Breast epithelium (tissue), 4 donors: Measurements from ENCODE around the gene RAMP2. TPM values are rescaled to one million over a fixed set of nuclear protein-coding genes. Genes with fewer than 3 reads are reported as not detected.
A peak's percentile ranks its signal among the peaks of the same experiment; 100 is the strongest.

Source experiments
- DNase-seq, 2 donors: peaks; one replicate each; pipeline ENCODE4 v3.0.0-alpha.2; 2019; ENCODE audit warnings: low spot score in 2 of 2
- H3K27ac ChIP-seq, 2 donors: fragments of 200-600 bp; sonication (generic) in 1 of 2; one replicate each; pipeline ENCODE4 v1.5.1; 2016 to 2019; ENCODE audit warnings: mild to moderate bottlenecking in 1 of 2
- H3K27me3 ChIP-seq, 2 donors: fragments of 200-600 bp; sonication (generic) in 1 of 2; one replicate each; pipeline versions ENCODE4 v1.5.1 to v1.6.0; 2017 to 2019; ENCODE audit warnings: control low read depth in 1 of 2, mild to moderate bottlenecking in 1 of 2
- H3K36me3 ChIP-seq: fragments of 200-600 bp; one replicate; pipeline ENCODE4 v1.5.1; 2019
- H3K4me1 ChIP-seq, 2 donors: fragments of 200-600 bp; sonication (generic); one replicate each; pipeline ENCODE4 v1.5.1; 2016 to 2019; ENCODE audit warnings: control low read depth in 1 of 2
- H3K4me3 ChIP-seq, 3 donors: fragments of 200-600 bp; sonication (generic); 1 replicate in 2 of 3; 2 replicates in 1 of 3; pipeline ENCODE4 v1.5.1; 2016 to 2019; ENCODE audit warnings: mild to moderate bottlenecking in 3 of 3, moderate library complexity in 2 of 3
- H3K9me3 ChIP-seq, 2 donors: fragments of 200-600 bp; sonication (generic) in 1 of 2; one replicate each; pipeline ENCODE4 v1.5.1; 2016 to 2019; ENCODE audit warnings: control low read depth in 1 of 2
- CTCF ChIP-seq, 3 donors: fragments of 450-650 bp; IDR thresholded peaks; one replicate each; pipeline ENCODE4 v1.5.1; 2016 to 2017; ENCODE audit warnings: antibody characterized with exemption in 3 of 3, mild to moderate bottlenecking in 3 of 3, moderate library complexity in 3 of 3
- POLR2A ChIP-seq: fragments of 450-650 bp; IDR thresholded peaks from one replicate; pipeline ENCODE4 v1.6.1; 2016; ENCODE audit warnings: antibody characterized with exemption, mild to moderate bottlenecking, moderate library complexity
- POLR2AphosphoS5 ChIP-seq, 3 donors: sonication (generic); formaldehyde crosslinking; IDR thresholded peaks; one replicate each; pipeline ENCODE4 v1.6.1; 2017; ENCODE audit warnings: antibody characterized with exemption in 3 of 3
- intact Hi-C: fragments of 100-400 bp; cut with DNase I; formaldehyde crosslinking; loops from one replicate; pipeline ENCODE4 v1.15.1; 2023; ENCODE audit warnings: low total_unique reads
- total RNA-seq, 3 donors: library from RNA; depleted of rRNA; stranded (reverse); fragments of >200 nt; gene quantifications; one replicate each; pipeline ENCODE4 v1.1.0, GENCODE V29; 2016

The RAMP2 gene
- total RNA-seq, 3 donors from 2014 or later: 17.9 to 245 (median 29.5) TPM

DNA sequence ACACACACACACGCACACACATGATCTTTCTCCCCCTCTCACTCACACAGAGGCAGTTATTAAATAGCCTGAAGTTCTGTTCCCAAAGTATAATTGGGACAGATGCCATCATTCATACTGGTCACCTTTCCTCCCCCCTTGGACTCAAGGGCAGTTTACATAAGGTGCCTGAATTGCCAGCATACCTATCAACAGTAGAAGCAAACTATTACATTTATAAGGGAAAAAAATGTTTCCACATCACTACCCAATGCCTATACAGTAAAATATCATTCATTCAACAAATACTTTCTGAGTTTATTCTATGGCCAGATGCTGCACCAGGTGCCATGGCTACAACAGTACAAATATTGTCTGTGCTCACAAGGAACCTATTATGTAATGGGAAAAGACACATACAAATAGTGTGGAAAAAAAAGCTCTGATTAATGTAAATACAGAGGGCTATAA is 43.9 kb downstream of the RAMP2 start:
- Histone ChIP-seq H3K9me3 (no peaks in the 10 kb centered on the region), H3K27me3 (no peaks in the 10 kb centered on the region), H3K4me3 (no peak overlapping the region), H3K4me1 (no peaks in the 10 kb centered on the region), H3K36me3 (no peaks in the 10 kb centered on the region), H3K27ac (peak overlapping the region; percentile 83 to 85)
- DNase-seq: no peak
- intact Hi-C loops: no loop called here
- TF ChIP-seq CTCF (IDR thresholded peaks at IDR 0.05): no peak
- TF ChIP-seq POLR2A: no peak
- peak in 1 of 3 donors; percentile 53 for TF ChIP-seq POLR2AphosphoS5 (IDR thresholded peaks at IDR 0.05)

DNA sequence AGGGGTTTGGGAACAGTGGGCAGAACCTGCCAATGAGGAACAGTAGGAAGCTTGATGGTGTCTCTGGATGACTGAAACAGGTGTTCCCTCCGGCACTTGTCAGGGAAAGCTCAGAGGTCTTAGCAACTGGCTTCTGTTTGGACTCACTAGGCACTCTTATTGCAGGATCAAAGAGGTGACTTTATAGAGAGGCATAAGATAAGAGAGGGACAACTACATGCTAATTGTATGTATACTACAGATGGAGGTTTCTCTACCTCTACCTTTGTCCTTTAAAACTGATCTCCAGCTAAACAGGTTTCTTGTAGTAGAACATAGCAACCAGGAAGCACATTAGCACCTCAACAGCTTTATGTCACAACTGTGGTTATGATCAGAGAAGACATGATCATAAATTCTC is 45.2 kb downstream of the RAMP2 start:
- Histone ChIP-seq H3K27me3 (no peaks in the 10 kb centered on the region), H3K4me3 (no peak overlapping the region), H3K36me3 (peaks cover 4% of the 10 kb centered on the region), H3K27ac (no peak overlapping the region), H3K4me1 (no peaks in the 10 kb centered on the region), H3K9me3 (no peaks in the 10 kb centered on the region)
- intact Hi-C loops: no loop called here
- DNase-seq: no peak
- TF ChIP-seq CTCF (IDR thresholded peaks at IDR 0.05): no peak
- TF ChIP-seq POLR2AphosphoS5 (IDR thresholded peaks at IDR 0.05): no peak
- TF ChIP-seq POLR2A: no peak

- intact Hi-C loops: no loop called here
- no peak for TF ChIP-seq CTCF (IDR thresholded peaks at IDR 0.05)
- TF ChIP-seq POLR2AphosphoS5 (IDR thresholded peaks at IDR 0.05): no peak
- no peak for TF ChIP-seq POLR2A
- Histone ChIP-seq H3K27ac (no peak overlapping the region), H3K36me3 (peaks cover 4% of the 10 kb centered on the region), H3K27me3 (no peaks in the 10 kb centered on the region), H3K4me3 (no peak overlapping the region), H3K4me1 (no peaks in the 10 kb centered on the region), H3K9me3 (no peaks in the 10 kb centered on the region)
- peak in 1 of 2 donors; percentile 37 for DNase-seq
Measured at GRCh38 chr17:42809250-42809649, 48.2 kb downstream of the RAMP2 start.

Other genes starting within 250 kb of the RAMP2 start
- 100 to 1,000 TPM in 1 of 3 donors, 10 to 100 TPM in 2; 42.9 to 101 (median 48.4) TPM for gene NAGLU, start 225.0 kb upstream of the RAMP2 start, total RNA-seq
- 1 to 10 TPM; 1.2 to 5.6 (median 1.8) TPM for gene HSD17B1, start 208.3 kb upstream of the RAMP2 start, total RNA-seq
- 10 to 100 TPM; 21.4 to 48.1 (median 26.9) TPM for gene COASY, start 199.1 kb upstream of the RAMP2 start, total RNA-seq
- 10 to 100 TPM; 27.2 to 49.8 (median 39.4) TPM for gene MLX, start 194.1 kb upstream of the RAMP2 start, total RNA-seq
- 1 to 10 TPM; 3.3 to 4.2 (median 3.5) TPM for gene PSMC3IP, start 183.5 kb upstream of the RAMP2 start, total RNA-seq
- gene RETREG3, start 151.9 kb upstream of the RAMP2 start, total RNA-seq: 10 to 100 TPM; 58.7 to 85.8 (median 62.4) TPM
- 10 to 100 TPM; 20.5 to 34.4 (median 22.8) TPM for gene TUBG1, start 151.5 kb upstream of the RAMP2 start, total RNA-seq
- 10 to 100 TPM; 19.2 to 27.9 (median 26.1) TPM for gene TUBG2, start 101.9 kb upstream of the RAMP2 start, total RNA-seq
- gene PLEKHH3, start 84.2 kb upstream of the RAMP2 start, total RNA-seq: 10 to 100 TPM; 15.4 to 32.2 (median 24.6) TPM
- 1 to 10 TPM; 1.6 to 4.6 (median 1.9) TPM for gene CCR10, start 79.4 kb upstream of the RAMP2 start, total RNA-seq
- gene CNTNAP1, start 78.7 kb upstream of the RAMP2 start, total RNA-seq: 1 to 10 TPM; 1.8 to 4.9 (median 3.7) TPM
- gene EZH1, start 16.2 kb upstream of the RAMP2 start, total RNA-seq: 10 to 100 TPM; 50.8 to 91.1 (median 70.1) TPM
- gene VPS25, start 12.2 kb downstream of the RAMP2 start, total RNA-seq: 10 to 100 TPM; 53.4 to 70.4 (median 61.9) TPM
- gene WNK4, start 19.4 kb downstream of the RAMP2 start, total RNA-seq: 1 to 10 TPM in 1 of 3 donors, under 1 TPM in 2; 0.16 to 4.1 (median 0.66) TPM
- gene COA3, start 37.5 kb downstream of the RAMP2 start, total RNA-seq: 10 to 100 TPM; 52.6 to 74.1 (median 72.8) TPM
- gene CNTD1, start 37.6 kb downstream of the RAMP2 start, total RNA-seq: under 1 TPM in 1 of 3 donors, not detected in 2; 0.59 TPM
- 100 to 1,000 TPM in 1 of 3 donors, 10 to 100 TPM in 2; 88.5 to 139 (median 89.0) TPM for gene BECN1, start 63.1 kb downstream of the RAMP2 start, total RNA-seq
- gene PSME3, start 72.2 kb downstream of the RAMP2 start, total RNA-seq: 10 to 100 TPM; 59.3 to 74.7 (median 73.9) TPM
- 10 to 100 TPM in 1 of 3 donors, 1 to 10 TPM in 2; 1.8 to 11.8 (median 2.3) TPM for gene AOC2, start 83.4 kb downstream of the RAMP2 start, total RNA-seq
- 100 to 1,000 TPM in 1 of 3 donors, 10 to 100 TPM in 2; 16.2 to 247 (median 25.6) TPM for gene AOC3, start 90.0 kb downstream of the RAMP2 start, total RNA-seq
- gene G6PC1, start 139.6 kb downstream of the RAMP2 start, total RNA-seq: not detected
- 10 to 100 TPM; 25.3 to 34.7 (median 26.5) TPM for gene AARSD1, start 203.2 kb downstream of the RAMP2 start, total RNA-seq
- gene PTGES3L, start 218.9 kb downstream of the RAMP2 start, total RNA-seq: under 1 TPM in 2 of 3 donors, not detected in 1; 0.44 to 0.66 TPM
- 10 to 100 TPM in 2 of 3 donors, 1 to 10 TPM in 1; 8.6 to 25.8 (median 22.3) TPM for gene RUNDC1, start 219.3 kb downstream of the RAMP2 start, total RNA-seq
- 1,000 to 10,000 TPM; 1,150 to 3,519 (median 1,958) TPM for gene RPL27, start 237.2 kb downstream of the RAMP2 start, total RNA-seq
- 10 to 100 TPM; 16.2 to 42.3 (median 31.0) TPM for gene IFI35, start 245.6 kb downstream of the RAMP2 start, total RNA-seq